Measurements from ENCODE around the gene JAM2. TPM values are rescaled to one million over a fixed set of nuclear protein-coding genes. Genes with fewer than 3 reads are reported as not detected.

Gene JAM2
- polyA plus RNA-seq, 2 donors, result 3.8 to 4.2 TPM

GRCh38 chr21:25759573-25759972 is 120.5 kb downstream of the JAM2 start:
- H3K36me3 ChIP-seq (ENCODE audit: control insufficient read depth in 2 of 2, insufficient read depth in 2 of 2, low read length in 1 of 2), result peaks cover 9 to 11% of the 10 kb centered on the region in 2 donors

GRCh38 chr21:25760061-25760460 is 121.0 kb downstream of the JAM2 start:
- no peaks in the 10 kb centered on the region for H3K9me3 ChIP-seq (ENCODE audit: control insufficient read depth in 2 of 2, insufficient read depth in 1 of 2, low read depth in 1 of 2, low read length in 1 of 2)
- 94 to 95% methylated on average over 3 of the region's 3 CpGs for WGBS, 2 donors
- peaks cover 9 to 11% of the 10 kb centered on the region in 2 donors for H3K36me3 ChIP-seq (ENCODE audit: control insufficient read depth in 2 of 2, insufficient read depth in 2 of 2, low read length in 1 of 2)
- H3K27ac ChIP-seq (ENCODE audit: low read depth in 2 of 2, low read length in 1 of 2), result no peak overlapping the region
- no peaks in the 10 kb centered on the region for H3K27me3 ChIP-seq (ENCODE audit: control insufficient read depth in 1 of 2, insufficient read depth in 2 of 2, low read length in 2 of 2)
- no peak overlapping the region for H3K4me3 ChIP-seq (ENCODE audit: low read depth in 1 of 2, low read length in 2 of 2)
- H3K4me1 ChIP-seq (ENCODE audit: control insufficient read depth in 2 of 2, insufficient read depth in 2 of 2, low read length in 1 of 2), result no peaks in the 10 kb centered on the region

More at GRCh38 chr21:25759573-25759972, 120.5 kb downstream of the JAM2 start:
- Histone ChIP-seq H3K4me1 (ENCODE audit: control insufficient read depth in 2 of 2, insufficient read depth in 2 of 2, low read length in 1 of 2) (no peaks in the 10 kb centered on the region), H3K9me3 (ENCODE audit: control insufficient read depth in 2 of 2, insufficient read depth in 1 of 2, low read depth in 1 of 2, low read length in 1 of 2) (no peaks in the 10 kb centered on the region), H3K27me3 (ENCODE audit: control insufficient read depth in 1 of 2, insufficient read depth in 2 of 2, low read length in 2 of 2) (no peaks in the 10 kb centered on the region), H3K27ac (ENCODE audit: low read depth in 2 of 2, low read length in 1 of 2) (no peak overlapping the region), H3K4me3 (ENCODE audit: low read depth in 1 of 2, low read length in 2 of 2) (no peak overlapping the region)
- WGBS, 2 donors, result 63 to 67% methylated on average over 1 of the region's 1 CpG

DNA sequence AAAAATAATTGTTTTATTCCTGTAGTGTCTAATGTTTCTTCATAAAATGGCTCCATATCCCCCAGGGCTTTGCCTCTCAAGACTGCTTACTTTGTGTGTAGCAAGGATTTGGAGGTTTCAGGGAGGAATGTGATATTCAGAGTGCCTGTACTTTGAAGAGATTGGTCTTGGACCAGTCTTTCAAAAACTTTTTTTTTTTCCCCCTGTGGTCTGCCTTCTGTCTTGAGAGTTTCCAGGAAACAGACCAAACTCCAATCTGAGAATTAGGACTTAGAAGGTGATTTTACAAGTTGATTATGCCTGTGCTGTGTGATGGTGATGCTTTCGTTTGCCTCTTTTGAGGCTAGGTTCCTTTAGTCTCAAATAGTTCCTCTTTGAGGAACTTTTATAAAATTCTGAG is 121.6 kb downstream of the JAM2 start:
- H3K27me3 ChIP-seq (ENCODE audit: control insufficient read depth in 1 of 2, insufficient read depth in 2 of 2, low read length in 2 of 2), result no peaks in the 10 kb centered on the region
- H3K27ac ChIP-seq (ENCODE audit: low read depth in 2 of 2, low read length in 1 of 2), result no peak overlapping the region
- WGBS, 2 donors, result 90 to 94% methylated on average over 1 of the region's 1 CpG
- no peaks in the 10 kb centered on the region for H3K4me1 ChIP-seq (ENCODE audit: control insufficient read depth in 2 of 2, insufficient read depth in 2 of 2, low read length in 1 of 2)
- H3K4me3 ChIP-seq (ENCODE audit: low read depth in 1 of 2, low read length in 2 of 2), result no peak overlapping the region
- H3K9me3 ChIP-seq (ENCODE audit: control insufficient read depth in 2 of 2, insufficient read depth in 1 of 2, low read depth in 1 of 2, low read length in 1 of 2), result no peaks in the 10 kb centered on the region
- peaks cover 9 to 11% of the 10 kb centered on the region in 2 donors for H3K36me3 ChIP-seq (ENCODE audit: control insufficient read depth in 2 of 2, insufficient read depth in 2 of 2, low read length in 1 of 2)

DNA sequence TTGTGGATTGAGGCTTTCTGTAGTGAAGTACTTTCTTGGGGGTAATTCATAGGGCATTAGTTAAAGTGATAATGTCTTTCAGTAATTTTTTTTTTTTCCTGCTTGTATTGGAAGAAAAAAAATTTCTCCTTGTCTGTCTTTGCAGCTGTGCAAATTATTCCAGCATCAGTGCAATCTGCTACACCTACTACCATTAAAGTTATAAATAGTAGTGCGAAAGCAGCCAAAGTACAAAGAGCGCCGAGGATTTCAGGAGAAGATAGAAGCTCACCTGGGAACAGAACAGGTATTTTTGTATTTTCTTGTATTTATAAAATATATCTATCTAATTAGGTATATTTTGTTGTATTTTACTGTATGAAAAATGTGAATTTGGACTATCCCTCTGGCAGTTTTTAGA is 125.0 kb downstream of the JAM2 start:
- Histone ChIP-seq H3K27me3 (ENCODE audit: control insufficient read depth in 1 of 2, insufficient read depth in 2 of 2, low read length in 2 of 2) (no peaks in the 10 kb centered on the region), H3K4me3 (ENCODE audit: low read depth in 1 of 2, low read length in 2 of 2) (no peak overlapping the region), H3K27ac (ENCODE audit: low read depth in 2 of 2, low read length in 1 of 2) (no peak overlapping the region), H3K36me3 (ENCODE audit: control insufficient read depth in 2 of 2, insufficient read depth in 2 of 2, low read length in 1 of 2) (peaks cover 3 to 8% of the 10 kb centered on the region in 2 donors), H3K4me1 (ENCODE audit: control insufficient read depth in 2 of 2, insufficient read depth in 2 of 2, low read length in 1 of 2) (no peaks in the 10 kb centered on the region), H3K9me3 (ENCODE audit: control insufficient read depth in 2 of 2, insufficient read depth in 1 of 2, low read depth in 1 of 2, low read length in 1 of 2) (no peaks in the 10 kb centered on the region)
- 86 to 98% methylated on average over 3 of the region's 3 CpGs for WGBS, 2 donors

Other genes starting within 250 kb of the JAM2 start
- gene MRPL39, start 31.8 kb upstream of the JAM2 start, polyA plus RNA-seq, result 10 to 100 TPM; 24.6 to 31.0 TPM
- 100 to 1,000 TPM; 232 to 294 TPM for gene ATP5PF, start 95.6 kb downstream of the JAM2 start, polyA plus RNA-seq
- gene GABPA, start 95.7 kb downstream of the JAM2 start, polyA plus RNA-seq, result 1 to 10 TPM; 5.8 to 6.4 TPM

All from esophagus (tissue), 2 donors.